HepG2 (cell line): Measurements from ENCODE around the gene INTS14. TPM values are rescaled to one million over a fixed set of nuclear protein-coding genes. Genes with fewer than 3 reads are reported as not detected.

Experiments used
- ATAC-seq: fragments of 200-7000 bp; cut with Tn5 transposase; 3 replicates; pipeline ENCODE4 v1.9.1; 2020; ENCODE audit warnings: mild to moderate bottlenecking, moderate library complexity
- BruUV-seq: library from RNA; stranded (reverse); fragments of 400-500 nt; replicated peaks from 2 replicates; lab custom pipeline; 2021; lab: Mats Ljungman, UMichigan
- CTCF ChIA-PET: fragments of 300-600 bp; formaldehyde crosslinking; extraction: SDS; loops from one replicate; lab custom pipeline; 2021; ENCODE audit warnings: low total read pairs, inconsistent platforms, low intra/inter-chr PET ratio; lab: Yijun Ruan, JAX
- POLR2A ChIA-PET: fragments of 350-600 bp; sonication (Branson Sonifier 250); formaldehyde crosslinking; loops from one replicate; lab custom pipeline; 2020; ENCODE audit warnings: antibody characterized with exemption, inconsistent platforms; lab: Yijun Ruan, JAX
- DNase-seq: peaks from one replicate; pipeline ENCODE4 v3.0.0-alpha.2; 2015; ENCODE audit warnings: low spot score
- FAIRE-seq: peaks from 3 replicates; lab custom pipeline; 2011; peaks lifted over from hg19 to GRCh38; lab: Jason Lieb, UNC
- H2AFZ ChIP-seq: one replicate; pipeline ENCODE4 v1.6.1; 2011; ENCODE audit warnings: low read length, inconsistent platforms
- H3K27ac ChIP-seq: fragments of 300-600 bp; 3 replicates; pipeline ENCODE4 v1.8.0; 2011; ENCODE audit warnings: mixed run types, mild to moderate bottlenecking, mixed read lengths, low read length, inconsistent platforms; ENCODE audit not compliant: insufficient read depth; ENCODE audit errors: extremely low read length
- H3K27me3 ChIP-seq, 2 experiments: fragments of 200-600 bp in 1 of 2; 2 replicates in 1 of 2; 3 replicates in 1 of 2; pipeline versions ENCODE4 v1.6.0 to v1.8.0; 2011; ENCODE audit warnings: low read length in 2 of 2, mild to moderate bottlenecking in 2 of 2, moderate library complexity in 2 of 2, inconsistent platforms in 1 of 2; ENCODE audit not compliant: insufficient read depth in 2 of 2, control insufficient read depth in 1 of 2
- H3K36me3 ChIP-seq, 2 experiments: fragments of 200-600 bp in 1 of 2; replicated peaks in 1 of 2; 2 replicates in 1 of 2; 3 replicates in 1 of 2; pipeline versions ENCODE4 v1.5.1 to v1.8.0; 2011; ENCODE audit warnings: low read length in 2 of 2, inconsistent platforms in 1 of 2; ENCODE audit not compliant: insufficient read depth in 2 of 2, control insufficient read depth in 1 of 2
- H3K4me1 ChIP-seq: 2 replicates; pipeline ENCODE4 v1.5.1; 2012; ENCODE audit warnings: low read length, inconsistent platforms; ENCODE audit not compliant: insufficient read depth
- H3K4me2 ChIP-seq: 2 replicates; pipeline ENCODE4 v1.6.0; 2011; ENCODE audit warnings: low read depth, low read length, inconsistent platforms
- H3K4me3 ChIP-seq, 3 experiments: fragments of 200-600 bp in 1 of 3; sonication (generic), shearing (Covaris generic) in 1 of 3; replicated peaks in 1 of 3; 2 replicates each; pipeline ENCODE4 v1.5.1; 2011 to 2016; ENCODE audit warnings: low read length in 3 of 3, inconsistent platforms in 2 of 3, low read depth in 2 of 3, mild to moderate bottlenecking in 2 of 3, control low read depth in 1 of 3, mixed read lengths in 1 of 3; ENCODE audit not compliant: insufficient read depth in 1 of 3
- H3K79me2 ChIP-seq: one replicate; pipeline ENCODE4 v1.6.1; 2011; ENCODE audit warnings: low read length, inconsistent platforms; ENCODE audit not compliant: insufficient read depth
- H3K9ac ChIP-seq: 2 replicates; pipeline ENCODE4 v1.6.0; 2011; ENCODE audit warnings: mild to moderate bottlenecking, low read depth, low read length, inconsistent platforms; ENCODE audit not compliant: insufficient read depth
- H3K9me3 ChIP-seq: 2 replicates; pipeline ENCODE4 v1.5.1; 2012; ENCODE audit warnings: mild to moderate bottlenecking, low read length
- H4K20me1 ChIP-seq: 2 replicates; pipeline ENCODE4 v1.6.0; 2011; ENCODE audit warnings: inconsistent platforms, mild to moderate bottlenecking, low read length, moderate library complexity; ENCODE audit not compliant: insufficient read depth
- HMGXB3 ChIP-seq: sonication (generic); formaldehyde crosslinking; IDR thresholded peaks from 2 replicates; pipeline ENCODE4 v1.4.0; 2020; ENCODE audit warnings: missing genetic modification reagents, borderline replicate concordance
- ONECUT2 ChIP-seq: sonication (generic); formaldehyde crosslinking; IDR thresholded peaks from 2 replicates; pipeline ENCODE4 v1.4.0; 2020; ENCODE audit warnings: missing genetic modification reagents
- PRMT3 ChIP-seq: sonication (generic); formaldehyde crosslinking; IDR thresholded peaks from 2 replicates; pipeline ENCODE4 v1.8.1; 2022; ENCODE audit warnings: low read depth, mild to moderate bottlenecking, moderate library complexity, missing genetic modification reagents, borderline replicate concordance
- REXO4 ChIP-seq: sonication (generic); formaldehyde crosslinking; IDR thresholded peaks from 2 replicates; pipeline ENCODE4 v1.8.0; 2022; ENCODE audit warnings: missing genetic modification reagents, mild to moderate bottlenecking, borderline replicate concordance
- SRSF9 ChIP-seq: fragments of 200-400 bp; formaldehyde crosslinking; IDR thresholded peaks from 2 replicates; pipeline ENCODE4 v1.6.1; 2018; ENCODE audit warnings: borderline replicate concordance, mild to moderate bottlenecking, low read depth, low read length; ENCODE audit not compliant: insufficient read depth, poor library complexity, severe bottlenecking
- TCF7L2 ChIP-seq: IDR thresholded peaks from 2 replicates; pipeline ENCODE4 v1.6.1; 2011; ENCODE audit warnings: mild to moderate bottlenecking, low read depth, low read length, moderate library complexity
- ZNF101 ChIP-seq: sonication (generic); formaldehyde crosslinking; IDR thresholded peaks from 2 replicates; pipeline ENCODE4 v1.4.0; 2020; ENCODE audit warnings: mild to moderate bottlenecking, low read depth, missing genetic modification reagents, borderline replicate concordance
- ZNF282 ChIP-seq: fragments of 450-650 bp; IDR thresholded peaks from 2 replicates; pipeline ENCODE4 v1.6.1; 2018; ENCODE audit not compliant: partially characterized antibody
- ZSCAN20 ChIP-seq: sonication (generic); formaldehyde crosslinking; IDR thresholded peaks from 2 replicates; pipeline ENCODE4 v1.4.0; 2020; ENCODE audit warnings: missing genetic modification reagents, mild to moderate bottlenecking, borderline replicate concordance
- ZSCAN9 ChIP-seq: IDR thresholded peaks from 2 replicates; pipeline ENCODE4 v1.6.1; 2016; ENCODE audit warnings: borderline replicate concordance
- WGBS: methylation state at CpG from one replicate; pipeline ENCODE4 v1.1.6; 2017; ENCODE audit warnings: low lambda C conversion rate; 5-methylcytosine and 5-hydroxymethylcytosine counted together
- in situ Hi-C: cut with HindIII; loops from 2 replicates; pipeline ENCODE4 v1.10.0; 2017; ENCODE audit warnings: low pct_unique_long_range_greater_than_20kb; ENCODE audit not compliant: extremely low pct_ligation_motif_present
- intact Hi-C: fragments of 100-400 bp; cut with micrococcal nuclease; formaldehyde crosslinking; loops from one replicate; pipeline ENCODE4 v1.10.0; 2022; ENCODE audit not compliant: unreplicated experiment
- polyA plus RNA-seq, 8 experiments: library from polyadenylated mRNA; depleted of rRNA in 3 of 8; stranded (reverse) in 7 of 8; unstranded in 1 of 8; fragments of >200 nt; fragmentation: Illumina TruSeq in 4 of 8; extraction: Trizol in 4 of 8; gene quantifications; 2 replicates each; pipeline versions ENCODE4 v1.2.1 to v1.2.3, GENCODE V29; 2011 to 2016; ENCODE audit warnings: low read depth in 4 of 8, missing spikeins in 1 of 8, mixed read lengths in 1 of 8; ENCODE audit not compliant: insufficient read depth in 1 of 8
- total RNA-seq, 5 experiments: library from RNA; depleted of rRNA; stranded (reverse); fragments of >200 nt; fragmentation: Illumina TruSeq; extraction: Trizol; gene quantifications; 2 replicates each; pipeline ENCODE4 v1.2.3, GENCODE V29; 2016; ENCODE audit warnings: low read depth in 1 of 5

Gene INTS14
- total and polyA plus RNA-seq, 2 of the 13 experiments (the other 11 are each of a cell fraction or from before 2014, with no cell fraction given): 41.4 to 52.0 TPM

GRCh38 chr15:65558997-65559760, 51.8 kb downstream of the INTS14 start:
- 97% methylated on average over 6 of the region's 6 CpGs for WGBS
- FAIRE-seq: no peak
- TF ChIP-seq ONECUT2: no peak
- no peak for TF ChIP-seq ZNF101 (CRISPR knock-in tag)
- TF ChIP-seq ZNF282: no peak
- TF ChIP-seq ZSCAN9 (CRISPR knock-in tag): no peak
- no peak for TF ChIP-seq TCF7L2
- no peak for TF ChIP-seq HMGXB3
- TF ChIP-seq PRMT3 (CRISPR knock-in tag): no peak
- TF ChIP-seq REXO4 (CRISPR knock-in tag): no peak
- no peak for TF ChIP-seq ZSCAN20 (CRISPR knock-in tag)
- no peak for TF ChIP-seq SRSF9
- no peak for ATAC-seq
- no peak overlapping the region for H3K4me3 ChIP-seq
- no peak overlapping the region for H3K27ac ChIP-seq
- peaks cover 25 to 85% of the 10 kb centered on the region in 2 experiments for H3K36me3 ChIP-seq
- H3K27me3 ChIP-seq: no peaks in the 10 kb centered on the region
- in situ Hi-C loops (no loop called here), intact Hi-C loops (no loop called here)
- BruUV-seq: no TSS peak
- peaks cover under 1% of the 10 kb centered on the region for H3K79me2 ChIP-seq
- no peak for DNase-seq
- no peaks in the 10 kb centered on the region for H4K20me1 ChIP-seq
- ChIA-PET CTCF (no interaction called here), POLR2A (no interaction called here)
- no peak overlapping the region for H3K9ac ChIP-seq
- no peak overlapping the region for H3K4me2 ChIP-seq
- H2AFZ ChIP-seq: no peak overlapping the region
- no peaks in the 10 kb centered on the region for H3K4me1 ChIP-seq
- no peaks in the 10 kb centered on the region for H3K9me3 ChIP-seq
